K562 (cell line): ENCODE results near the gene KNSTRN.

Experiments
- ARID4B ChIP-seq: sonication (generic); formaldehyde crosslinking; IDR thresholded peaks from 2 replicates; pipeline ENCODE4 v1.8.0; 2022; ENCODE audit warnings: mild to moderate bottlenecking, missing genetic modification reagents
- CHD7 ChIP-seq: fragments of 200-600 bp; sonication (generic); IDR thresholded peaks from one replicate; pipeline ENCODE4 v1.6.1; 2012; ENCODE audit warnings: mild to moderate bottlenecking, low read depth, low read length, inconsistent platforms
- ELF1 ChIP-seq: fragments of 200-800 bp; sonication (Bioruptor generic); IDR thresholded peaks from 2 replicates; pipeline ENCODE4 v1.6.1; 2016; ENCODE audit warnings: missing genetic modification characterization, missing compliant biosample characterization
- ETV6 ChIP-seq, 3 experiments: fragments of 150-350 bp in 1 of 3; sonication (generic) in 1 of 3; formaldehyde crosslinking in 1 of 3; IDR thresholded peaks; 2 replicates each; pipeline versions ENCODE4 v1.6.1 to v1.8.0; 2014 to 2022; ENCODE audit warnings: borderline replicate concordance in 2 of 3, low read depth in 2 of 3, antibody characterized with exemption in 1 of 3, low read length in 1 of 3, mild to moderate bottlenecking in 1 of 3, missing genetic modification reagents in 1 of 3
- NELFE ChIP-seq: IDR thresholded peaks from 2 replicates; pipeline ENCODE4 v1.6.1; 2011; ENCODE audit warnings: mild to moderate bottlenecking; ENCODE audit not compliant: insufficient read depth, insufficient read length
- TEAD2 ChIP-seq: fragments of 450-650 bp; IDR thresholded peaks from 2 replicates; pipeline ENCODE4 v1.6.1; 2016; ENCODE audit warnings: missing genetic modification characterization, control low read depth, missing compliant biosample characterization
- TEAD4 ChIP-seq, 2 experiments: sonication (generic) in 1 of 2; formaldehyde crosslinking in 1 of 2; IDR thresholded peaks; 2 replicates each; pipeline versions ENCODE4 v1.6.1 to v1.8.0; 2012 to 2022; ENCODE audit warnings: borderline replicate concordance in 1 of 2, inconsistent platforms in 1 of 2, low read length in 1 of 2, mild to moderate bottlenecking in 1 of 2, missing genetic modification reagents in 1 of 2
- ZBTB49 ChIP-seq: sonication (generic); formaldehyde crosslinking; IDR thresholded peaks from 2 replicates; pipeline ENCODE4 v1.8.0; 2022; ENCODE audit warnings: missing genetic modification reagents, mild to moderate bottlenecking, borderline replicate concordance
- ZFP30 ChIP-seq: fragments of 250-450 bp; sonication (Bioruptor Pico); IDR thresholded peaks from 2 replicates; pipeline ENCODE4 v1.8.0; 2022; ENCODE audit warnings: moderate library complexity, mild to moderate bottlenecking, inconsistent platforms, borderline replicate concordance

GRCh38 chr15:40358471-40359353 is 23.8 kb upstream of the KNSTRN start:
- TF ChIP-seq ZFP30 (CRISPR knock-in tag) = no peak
- no peak for TF ChIP-seq TEAD2
- TF ChIP-seq TEAD4 (IDR thresholded peaks at IDR 0.05; ENCODE audit: low read length) = no peak
- no peak for TF ChIP-seq TEAD4 (CRISPR knock-in tag; IDR thresholded peaks at IDR 0.05; ENCODE audit: borderline replicate concordance)
- TF ChIP-seq ETV6 (IDR thresholded peaks at IDR 0.05; ENCODE audit: borderline replicate concordance in 1 of 2, low read depth in 2 of 2, low read length in 1 of 2) = no peak
- no peak for TF ChIP-seq ETV6 (CRISPR knock-in tag; IDR thresholded peaks at IDR 0.05; ENCODE audit: borderline replicate concordance)
- TF ChIP-seq CHD7 = no peak
- TF ChIP-seq NELFE = no peak
- no peak for TF ChIP-seq ELF1 (tag)
- TF ChIP-seq ARID4B = no peak
- TF ChIP-seq ZBTB49 (CRISPR knock-in tag) = no peak
